GM18526 (cell line): ENCODE measurements around the gene MCRS1.

Experiments
- POLR2A ChIP-seq: IDR thresholded peaks from 3 replicates; pipeline ENCODE4 v1.6.1; 2011; ENCODE audit not compliant: insufficient read length; ENCODE audit errors: extremely low read depth

MCRS1 gene

DNA sequence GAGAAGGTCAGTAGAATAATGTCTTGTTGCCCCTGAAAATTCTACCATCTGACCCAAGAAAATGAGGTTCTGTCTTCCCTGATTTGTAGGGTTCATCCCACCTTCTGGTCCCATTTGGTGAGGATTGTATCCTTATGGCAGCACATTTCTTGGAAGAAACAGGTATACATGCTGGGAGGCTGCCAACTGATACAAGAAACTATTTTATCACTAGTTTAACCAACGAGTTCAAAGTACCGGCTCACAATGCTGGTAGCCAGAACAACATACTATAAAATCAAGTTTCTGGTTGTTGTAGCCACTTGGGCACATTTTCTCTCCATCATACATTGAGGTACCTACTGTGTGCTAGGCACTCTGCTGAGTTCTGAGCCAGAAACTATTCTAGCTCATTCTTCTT, 36.2 kb downstream of the MCRS1 start:
- TF ChIP-seq POLR2A: no peak

DNA sequence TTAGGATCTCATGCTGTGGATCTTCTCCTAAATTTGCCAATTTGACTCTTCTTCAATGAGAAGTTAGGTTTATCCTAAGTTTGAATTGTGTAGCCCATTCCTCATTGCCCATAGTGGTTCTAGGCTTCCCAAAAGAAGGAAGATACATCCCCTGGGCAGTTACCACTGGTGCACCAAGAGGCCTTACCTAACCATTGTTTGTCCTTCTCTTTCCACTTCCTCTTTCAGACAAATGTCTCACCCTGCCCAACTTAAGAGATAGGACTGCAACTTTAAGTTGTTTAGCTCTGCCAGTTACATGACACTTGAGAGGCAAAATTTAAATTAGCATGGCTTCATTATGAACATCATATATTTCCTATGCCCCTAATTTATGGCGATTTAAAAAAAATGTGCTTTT, 38.5 kb downstream of the MCRS1 start:
- no peak for TF ChIP-seq POLR2A

GRCh38 chr12:49527361-49528130, 40.4 kb downstream of the MCRS1 start:
- TF ChIP-seq POLR2A: no peak

DNA sequence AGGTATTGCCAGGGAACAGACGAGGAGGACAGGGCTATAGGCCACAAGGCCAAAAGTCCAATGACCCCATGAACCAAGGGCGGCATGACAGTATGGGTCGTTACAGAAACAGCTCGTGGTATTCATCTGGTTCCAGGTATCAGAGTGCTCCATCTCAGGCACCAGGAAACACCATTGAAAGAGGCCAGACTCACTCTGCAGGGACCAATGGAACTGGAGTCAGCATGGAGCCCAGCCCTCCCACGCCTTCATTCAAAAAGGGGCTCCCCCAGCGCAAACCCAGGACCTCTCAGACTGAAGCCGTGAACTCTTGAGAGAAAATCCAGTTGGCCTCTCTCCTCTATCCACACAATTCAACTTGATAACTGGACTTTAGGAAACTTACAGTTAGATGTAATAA, 42.0 kb downstream of the MCRS1 start:
- no peak for TF ChIP-seq POLR2A

DNA sequence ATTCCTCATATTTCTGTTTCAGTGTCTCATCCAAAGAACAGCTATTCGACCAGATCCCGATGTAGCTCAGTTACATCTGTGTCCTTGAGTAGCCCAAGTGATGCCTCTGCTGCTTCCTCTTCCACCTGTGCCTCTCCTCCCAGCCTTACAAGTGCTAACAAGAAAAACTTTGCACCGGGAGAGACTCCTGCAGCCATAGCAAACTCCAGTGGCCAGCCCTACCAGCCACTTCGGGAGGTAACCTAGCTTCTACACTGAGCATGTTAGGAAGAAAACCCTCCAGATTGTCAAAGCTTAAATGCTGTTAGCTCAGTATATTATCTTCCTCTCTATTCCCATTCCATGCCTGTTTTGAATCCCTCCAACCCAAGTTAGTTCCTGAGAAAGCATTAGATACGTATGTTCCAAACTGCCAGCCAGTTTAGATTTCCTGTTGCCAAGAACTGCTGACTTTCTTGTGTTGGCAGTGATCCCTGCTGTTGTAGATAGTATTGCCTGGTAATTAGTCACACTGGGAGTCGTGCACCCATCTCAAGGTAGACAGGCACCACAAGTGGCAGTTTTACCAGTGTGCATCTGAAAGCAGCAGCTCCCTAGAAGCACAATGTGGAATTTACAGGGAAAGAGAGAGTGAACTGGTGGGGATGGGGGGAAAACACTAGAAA, 43.1 kb downstream of the MCRS1 start:
- TF ChIP-seq POLR2A: no peak

- no peak for TF ChIP-seq POLR2A
These were observed 46.6 kb downstream of the MCRS1 start for GRCh38 chr12:49521389-49521788.

DNA sequence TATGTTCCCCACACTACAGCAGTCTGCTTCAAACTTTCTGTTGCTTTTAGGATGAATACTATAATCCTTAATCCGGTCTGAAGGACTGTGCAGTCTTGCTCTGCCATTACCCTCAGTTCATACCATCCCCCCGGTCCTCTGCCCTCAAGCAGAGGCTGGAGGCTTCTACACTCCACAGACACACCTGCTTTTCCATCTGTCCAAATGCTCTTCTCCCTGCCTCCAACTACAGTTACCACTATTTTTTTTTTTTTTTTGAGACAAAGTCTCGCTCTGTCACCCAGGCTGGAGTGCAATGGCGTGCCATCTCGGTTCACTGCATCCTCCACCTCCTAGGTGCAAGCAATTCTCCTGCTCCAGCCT, 48.4 kb downstream of the MCRS1 start:
- TF ChIP-seq POLR2A: no peak

- no peak for TF ChIP-seq POLR2A
These were observed 48.9 kb downstream of the MCRS1 start for GRCh38 chr12:49518914-49519573.

DNA sequence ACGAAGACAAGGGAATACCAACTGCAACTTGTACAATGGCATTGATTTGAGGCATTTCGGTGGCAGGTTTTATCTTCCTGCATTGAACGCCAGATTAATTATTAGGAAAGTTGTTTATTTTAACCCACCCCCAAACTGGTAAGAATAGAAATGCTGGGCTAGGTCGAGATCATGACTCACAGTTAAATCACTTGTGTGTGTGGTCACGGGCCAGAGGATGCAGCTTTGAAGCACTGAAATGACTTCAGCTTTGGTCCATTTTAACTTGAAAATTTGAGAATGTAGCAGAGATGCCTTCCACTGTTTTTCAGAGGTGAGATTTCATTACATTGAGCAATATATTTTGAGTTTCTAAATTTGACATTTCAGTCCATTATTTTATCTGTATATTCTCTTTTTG, 52.7 kb downstream of the MCRS1 start:
- TF ChIP-seq POLR2A: no peak

DNA sequence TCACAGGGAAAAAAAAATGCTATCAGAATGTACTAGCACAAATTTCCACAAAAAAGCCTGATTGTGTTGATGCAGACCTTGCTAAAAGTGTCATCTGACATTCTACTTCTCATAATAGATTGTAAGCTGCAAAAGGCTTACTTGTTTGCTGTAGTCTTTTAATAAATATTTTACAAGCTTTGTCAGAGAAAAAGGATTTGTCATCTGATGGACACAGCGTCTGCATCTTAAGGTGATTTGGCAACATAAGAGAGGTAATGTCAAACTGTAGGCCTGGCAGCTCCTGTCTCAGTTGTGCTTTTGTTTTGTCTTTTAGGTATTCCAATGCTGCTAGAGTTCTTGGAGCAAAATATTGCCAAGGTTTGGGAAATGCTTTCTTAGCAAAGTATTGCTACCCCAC, 55.4 kb downstream of the MCRS1 start:
- TF ChIP-seq POLR2A: no peak

- no peak for TF ChIP-seq POLR2A
These were observed 56.5 kb downstream of the MCRS1 start for GRCh38 chr12:49511410-49511809.
